IMR-90 (cell line): Measurements from ENCODE around the gene INO80. TPM values are rescaled to one million over a fixed set of nuclear protein-coding genes. Genes with fewer than 3 reads are reported as not detected.

ENCODE experiments used
- ATAC-seq: fragments of 200-7000 bp; cut with Tn5 transposase; 2 replicates; pipeline ENCODE4 v1.9.1; 2020; ENCODE audit warnings: low read depth, mild to moderate bottlenecking, moderate library complexity
- BruUV-seq: library from RNA; stranded (reverse); fragments of 400-500 nt; replicated peaks from 2 replicates; lab custom pipeline; 2021; lab: Mats Ljungman, UMichigan
- CTCF ChIA-PET: fragments of 300-600 bp; formaldehyde crosslinking; extraction: SDS; loops from one replicate; lab custom pipeline; 2021; ENCODE audit warnings: antibody characterized with exemption; lab: Yijun Ruan, JAX
- POLR2A ChIA-PET: fragments of 300-600 bp; sonication (Branson Sonifier 250); formaldehyde crosslinking; loops from one replicate; lab custom pipeline; 2022; ENCODE audit warnings: antibody characterized with exemption; ENCODE audit not compliant: unreplicated experiment; lab: Charles Lee
- DNase-seq: peaks from one replicate; pipeline ENCODE4 v3.0.0; 2013
- H2AFZ ChIP-seq: replicated peaks from 2 replicates; pipeline ENCODE3; 2013; ENCODE audit warnings: low read length, mild to moderate bottlenecking; ENCODE audit not compliant: poor library complexity
- H2AK5ac ChIP-seq: 2 replicates; pipeline ENCODE4 v1.6.1; 2013; ENCODE audit warnings: low read depth, low read length, inconsistent platforms
- H2AK9ac ChIP-seq: replicated peaks from 2 replicates; pipeline ENCODE3; 2013; ENCODE audit warnings: mild to moderate bottlenecking, low read depth, low read length, moderate library complexity; ENCODE audit not compliant: poor library complexity
- H2BK120ac ChIP-seq: 2 replicates; pipeline ENCODE4 v1.6.1; 2013; ENCODE audit warnings: low read depth, low read length, inconsistent platforms
- H2BK15ac ChIP-seq: 3 replicates; pipeline ENCODE4 v1.6.1; 2013; ENCODE audit warnings: low read depth, low read length, inconsistent platforms
- H2BK20ac ChIP-seq: 2 replicates; pipeline ENCODE4 v1.6.1; 2013; ENCODE audit warnings: low read depth, mild to moderate bottlenecking, inconsistent platforms, low read length, moderate library complexity
- H2BK5ac ChIP-seq: 2 replicates; pipeline ENCODE4 v1.6.1; 2013; ENCODE audit warnings: mild to moderate bottlenecking, low read depth, low read length, inconsistent platforms; ENCODE audit not compliant: poor library complexity, severe bottlenecking
- H3K14ac ChIP-seq: replicated peaks from 2 replicates; pipeline ENCODE4 v1.6.1; 2013; ENCODE audit warnings: low read depth, low read length, inconsistent platforms
- H3K18ac ChIP-seq: 2 replicates; pipeline ENCODE4 v1.6.1; 2013; ENCODE audit warnings: low read depth, low read length, control low read depth
- H3K23ac ChIP-seq: 2 replicates; pipeline ENCODE4 v1.6.1; 2013; ENCODE audit warnings: low read depth, low read length, inconsistent platforms
- H3K27ac ChIP-seq: 2 replicates; pipeline ENCODE4 v1.5.1; 2013; ENCODE audit warnings: mild to moderate bottlenecking, control low read depth, low read length; ENCODE audit not compliant: insufficient read depth
- H3K27me3 ChIP-seq: 2 replicates; pipeline ENCODE4 v1.6.1; 2013; ENCODE audit warnings: low read length; ENCODE audit not compliant: control insufficient read depth, insufficient read depth
- H3K36me3 ChIP-seq: 2 replicates; pipeline ENCODE4 v1.6.1; 2013; ENCODE audit warnings: low read length, mixed read lengths; ENCODE audit not compliant: control insufficient read depth, insufficient read depth
- H3K4ac ChIP-seq: 2 replicates; pipeline ENCODE4 v1.6.1; 2013; ENCODE audit warnings: low read depth, low read length, inconsistent platforms
- H3K4me1 ChIP-seq: 2 replicates; pipeline ENCODE4 v1.6.1; 2013; ENCODE audit warnings: low read length, mixed read lengths; ENCODE audit not compliant: control insufficient read depth, insufficient read depth
- H3K4me2 ChIP-seq: 2 replicates; pipeline ENCODE4 v1.6.1; 2013; ENCODE audit warnings: low read depth, mild to moderate bottlenecking, control low read depth, low read length, moderate library complexity
- H3K4me3 ChIP-seq: 2 replicates; pipeline ENCODE4 v1.5.1; 2013; ENCODE audit warnings: low read depth, mild to moderate bottlenecking, control low read depth, low read length, moderate library complexity; ENCODE audit not compliant: insufficient read depth
- H3K56ac ChIP-seq: 2 replicates; pipeline ENCODE4 v1.6.1; 2013; ENCODE audit warnings: low read length, inconsistent platforms; ENCODE audit not compliant: insufficient read depth; ENCODE audit errors: extremely low read depth
- H3K79me1 ChIP-seq, 2 experiments: 2 replicates each; pipeline ENCODE4 v1.6.1; 2013; ENCODE audit warnings: low read length in 2 of 2, inconsistent platforms in 1 of 2, low read depth in 1 of 2
- H3K9ac ChIP-seq: 2 replicates; pipeline ENCODE4 v1.6.1; 2013; ENCODE audit warnings: low read depth, low read length, control low read depth
- H3K9me1 ChIP-seq: 2 replicates; pipeline ENCODE4 v1.6.1; 2013; ENCODE audit warnings: low read length, inconsistent platforms; ENCODE audit not compliant: insufficient read depth
- H3K9me3 ChIP-seq: 2 replicates; pipeline ENCODE4 v1.6.1; 2013; ENCODE audit warnings: low read length; ENCODE audit not compliant: control insufficient read depth, insufficient read depth
- H4K20me1 ChIP-seq: 2 replicates; pipeline ENCODE4 v1.6.1; 2013; ENCODE audit warnings: low read length, inconsistent platforms; ENCODE audit not compliant: insufficient read depth
- H4K5ac ChIP-seq: 2 replicates; pipeline ENCODE4 v1.6.1; 2013; ENCODE audit warnings: mild to moderate bottlenecking, low read depth, low read length, control low read depth
- H4K8ac ChIP-seq, 2 experiments: 2 replicates each; pipeline ENCODE4 v1.6.1; 2013; ENCODE audit warnings: low read depth in 2 of 2, low read length in 2 of 2, control low read depth in 1 of 2, inconsistent platforms in 1 of 2
- H4K91ac ChIP-seq: 2 replicates; pipeline ENCODE4 v1.6.1; 2013; ENCODE audit warnings: low read depth, low read length, inconsistent platforms; ENCODE audit not compliant: insufficient read depth
- SMC3 ChIP-seq: fragments of 150-350 bp; IDR thresholded peaks from 2 replicates; pipeline ENCODE4 v1.6.1; 2016; ENCODE audit warnings: low read depth, mild to moderate bottlenecking, antibody characterized with exemption, low read length, moderate library complexity
- WGBS, 2 experiments: methylation state at CpG; one replicate each; pipeline versions ENCODE4 v1.1.5 to v1.1.7; 2013; ENCODE audit warnings: missing lambda C conversion rate in 2 of 2; ENCODE audit not compliant: insufficient read length in 1 of 2; ENCODE audit errors: extremely low coverage in 2 of 2; 5-methylcytosine and 5-hydroxymethylcytosine counted together
- dilution Hi-C: fragments of 300-500 bp; cut with HindIII; formaldehyde crosslinking; loops from one replicate; pipeline ENCODE4 v1.14.3; 2018; ENCODE audit warnings: low sequenced_read_pairs; ENCODE audit not compliant: unreplicated experiment
- in situ Hi-C: fragments of 300-500 bp; cut with MboI; formaldehyde crosslinking; loops from 3 replicates; pipeline ENCODE4 v1.14.3; 2019; ENCODE audit warnings: low sequenced_read_pairs, inconsistent platforms, mixed read lengths
- intact Hi-C: fragments of 100-400 bp; cut with micrococcal nuclease; formaldehyde crosslinking; loops from 2 replicates; pipeline ENCODE4 v1.10.0; 2022
- polyA plus RNA-seq, 3 experiments: library from polyadenylated mRNA; depleted of rRNA; stranded (reverse); fragments of >200 nt; gene quantifications; 2 replicates each; pipeline ENCODE4 v1.2.3, GENCODE V29; 2012; ENCODE audit warnings: low replicate concordance in 1 of 3
- total RNA-seq: library from RNA; depleted of rRNA; stranded (reverse); fragments of >200 nt; gene quantifications from 2 replicates; pipeline ENCODE4 v1.2.3, GENCODE V29; 2012

INO80 gene
- total and polyA plus RNA-seq, 2 of the 4 experiments (the other 2 are of a cell fraction): 6.0 to 13.3 TPM

DNA sequence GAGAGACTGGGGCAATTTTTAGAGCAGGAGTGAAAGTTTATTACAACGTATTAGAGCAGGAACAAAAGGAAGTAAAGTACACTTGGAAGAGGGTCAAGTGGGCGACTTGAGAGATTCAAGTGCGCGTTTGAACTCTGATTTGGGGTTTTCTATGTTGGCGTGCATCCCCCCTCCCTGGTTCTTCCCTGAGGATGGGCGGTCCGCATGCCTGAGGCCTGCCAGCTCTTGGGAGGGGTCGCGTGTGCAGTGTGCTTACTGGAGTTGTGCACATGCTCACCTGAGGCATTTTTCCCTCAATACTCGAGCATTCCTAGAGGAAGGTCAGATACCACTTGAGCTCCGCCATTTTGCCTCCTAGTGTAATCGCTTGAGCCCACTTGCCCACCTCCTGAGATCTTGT lies 173.2 kb downstream of the INO80 start:
- peak overlapping the region; percentile 82; the same call in 1 of the 2 replicates for H3K23ac ChIP-seq
- peaks cover 14% of the 10 kb centered on the region for H3K9me1 ChIP-seq
- dilution Hi-C loops: no loop called here
- peak overlapping the region; percentile 90 to 92; a peak in 3 of 4 replicates for H4K8ac ChIP-seq
- H3K56ac ChIP-seq: no peak overlapping the region; the same call in 1 of the 2 replicates
- H3K4me1 ChIP-seq: peaks cover 13% of the 10 kb centered on the region
- no TSS peak for BruUV-seq
- H2BK15ac ChIP-seq: peak overlapping the region; percentile 97; the same call in 1 of the 3 replicates
- peak overlapping the region; percentile 92 for H2AK5ac ChIP-seq
- no peak for TF ChIP-seq SMC3
- peak overlapping the region; percentile 54; the same call in 1 of the 2 replicates for H3K9ac ChIP-seq
- peaks cover 14 to 23% of the 10 kb centered on the region in 2 experiments; a peak in 3 of 4 replicates for H3K79me1 ChIP-seq
- ATAC-seq (no peak), DNase-seq (no peak)
- CTCF ChIA-PET: interaction anchor here (0.9 to 3.6 kb wide), 7 partner anchors 10 to 81 kb away, joined by 3 to 39 read pairs (median 12); partner anchors contain the start of genes CHAC1 and DLL4
- peak overlapping the region; percentile 63; the same call in 1 of the 2 replicates for H3K4me2 ChIP-seq
- H2BK5ac ChIP-seq: peak overlapping the region; percentile 83
- intact Hi-C loops: loop anchor here (1.0 to 5.0 kb wide), 2 partner anchors 39 to 79 kb away; no protein-coding TSS in a partner anchor
- 100% methylated on average over 6 of the region's 12 CpGs; no CpG with 5 or more reads in 1 of the 2 experiments for WGBS, 2 experiments
- H4K91ac ChIP-seq: peak overlapping the region; percentile 80
- no peak overlapping the region; the same call in 1 of the 2 replicates for H3K27ac ChIP-seq
- no peak overlapping the region for H2AFZ ChIP-seq
- peaks cover 4% of the 10 kb centered on the region for H3K36me3 ChIP-seq
- in situ Hi-C loops: loop anchor here (5.0 kb wide), 1 partner anchor 79 kb away; no protein-coding TSS in a partner anchor
- peak overlapping the region; percentile 64 for H2BK120ac ChIP-seq
- no peaks in the 10 kb centered on the region; the same call in 1 of the 2 replicates for H4K20me1 ChIP-seq
- peak overlapping the region; percentile 94 for H3K14ac ChIP-seq
- no peaks in the 10 kb centered on the region for H3K27me3 ChIP-seq
- no peak overlapping the region for H3K4me3 ChIP-seq
- H3K18ac ChIP-seq: no peak overlapping the region
- peak overlapping the region; percentile 80; the same call in 1 of the 2 replicates for H4K5ac ChIP-seq
- POLR2A ChIA-PET: interaction anchor here (0.6 to 1.1 kb wide), 2 partner anchors 10 to 67 kb away, joined by 3 to 6 read pairs; partner anchors contain the start of gene CHAC1
- peak overlapping the region; percentile 33; the same call in 1 of the 2 replicates for H2BK20ac ChIP-seq
- H2AK9ac ChIP-seq: peak overlapping the region; percentile 98
- H3K9me3 ChIP-seq: no peaks in the 10 kb centered on the region
- H3K4ac ChIP-seq: peak overlapping the region; percentile 87
